GM18951 (cell line): ENCODE measurements around the gene SMIM10L2A.
"Not testable (repeated sequence)": the region's sequence is repeated elsewhere in the genome, so short reads cannot be mapped to it uniquely, and the experiment has no call there.

ENCODE experiments used
- POLR2A ChIP-seq: IDR thresholded peaks from 4 replicates; pipeline ENCODE4 v1.6.1; 2011; ENCODE audit warnings: mild to moderate bottlenecking; ENCODE audit not compliant: insufficient read length, insufficient read depth; ENCODE audit errors: extremely low read depth
- in situ Hi-C: fragments of 300-500 bp; cut with MboI; formaldehyde crosslinking; loops from one replicate; pipeline ENCODE4 v1.12.0; 2022; ENCODE audit warnings: low sequenced_read_pairs, mixed read lengths, inconsistent platforms; ENCODE audit not compliant: unreplicated experiment

SMIM10L2A gene

DNA sequence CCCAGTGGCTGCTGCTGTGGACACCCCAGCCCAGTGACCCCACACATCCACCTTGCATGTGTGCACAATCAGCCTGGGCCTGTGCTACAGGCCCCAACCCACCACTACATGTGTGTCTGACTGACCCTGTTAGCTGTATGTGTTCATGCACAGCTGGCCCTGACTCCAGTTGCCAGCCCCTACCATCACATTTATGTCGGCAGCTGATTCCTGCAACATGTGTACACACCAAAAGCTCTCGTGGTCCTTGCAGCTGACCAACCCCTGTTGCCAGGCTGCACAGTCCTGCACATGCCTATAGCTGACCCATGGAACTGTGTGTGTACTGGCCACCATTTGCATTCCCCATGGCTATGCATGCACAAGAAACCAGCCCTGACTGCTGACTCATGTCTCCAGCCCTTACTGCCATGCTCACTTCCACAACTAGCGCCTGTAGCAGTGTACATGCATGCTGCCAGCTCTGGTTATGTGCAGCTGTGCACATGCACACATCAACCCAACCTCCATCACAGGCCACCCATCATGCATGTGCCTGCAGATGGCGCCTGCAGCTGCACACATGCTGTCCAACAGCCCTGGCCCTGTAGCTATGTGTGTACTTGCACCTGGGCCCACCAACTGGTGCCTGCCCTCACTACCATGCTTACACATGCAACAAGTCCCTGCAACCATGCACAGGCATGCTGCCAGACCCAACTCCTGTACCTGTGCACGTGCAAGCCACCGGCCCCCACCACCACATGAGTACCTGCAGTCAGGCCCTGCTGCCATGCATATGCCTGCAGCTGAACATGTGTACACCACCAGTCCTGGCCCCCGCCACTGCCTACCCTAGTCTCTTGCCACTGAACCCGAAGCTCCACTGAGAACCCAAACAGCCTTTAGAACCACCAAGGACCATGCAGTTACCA lies 28.1 kb downstream of the SMIM10L2A start:
- in situ Hi-C loops, result no loop called here
- TF ChIP-seq POLR2A, result no peak

GRCh38 chrX:135453381-135453780 lies 31.6 kb downstream of the SMIM10L2A start:
- TF ChIP-seq POLR2A, result no peak
- in situ Hi-C loops, result no loop called here

DNA sequence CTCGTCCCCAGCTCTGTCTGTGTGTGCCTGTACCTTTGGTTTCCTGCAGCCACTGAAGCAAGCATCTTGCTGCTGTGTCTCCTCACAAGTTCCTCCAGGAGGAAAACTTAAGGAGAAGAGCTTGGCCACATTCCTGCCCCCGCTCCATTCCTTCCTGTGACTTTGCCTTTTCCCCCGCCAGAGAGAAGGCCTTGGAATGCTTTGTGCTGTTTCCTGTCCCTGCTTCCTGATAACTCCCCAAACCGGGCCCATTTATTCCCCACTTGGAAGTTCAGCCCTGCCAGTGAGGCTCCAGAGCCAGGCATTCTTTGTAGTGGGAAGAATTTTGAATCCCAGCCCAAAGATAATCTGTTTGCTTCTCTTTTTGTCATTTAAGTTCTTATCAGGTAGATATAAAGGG lies 33.1 kb downstream of the SMIM10L2A start:
- TF ChIP-seq POLR2A, result no peak
- in situ Hi-C loops, result no loop called here

DNA sequence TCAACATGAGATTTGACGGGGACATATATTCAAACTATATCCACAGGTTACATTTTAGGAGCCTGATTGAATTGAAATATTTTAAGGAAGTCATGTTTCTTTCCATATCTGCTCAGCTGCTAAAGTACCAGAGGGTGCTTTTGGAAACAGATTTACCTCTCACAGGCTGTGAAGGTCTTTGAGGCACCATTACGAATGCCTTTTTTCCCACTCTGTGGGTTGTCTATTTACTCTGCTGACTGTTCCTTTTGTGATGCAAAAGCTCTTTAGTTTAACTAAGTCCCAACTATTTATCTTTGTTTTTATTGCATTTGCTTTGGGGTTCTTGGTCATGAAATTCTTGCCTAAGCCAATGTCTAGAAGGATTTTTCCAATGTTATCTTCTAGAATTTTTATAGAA lies 40.0 kb downstream of the SMIM10L2A start:
- in situ Hi-C loops, result not testable (repeated sequence)

DNA sequence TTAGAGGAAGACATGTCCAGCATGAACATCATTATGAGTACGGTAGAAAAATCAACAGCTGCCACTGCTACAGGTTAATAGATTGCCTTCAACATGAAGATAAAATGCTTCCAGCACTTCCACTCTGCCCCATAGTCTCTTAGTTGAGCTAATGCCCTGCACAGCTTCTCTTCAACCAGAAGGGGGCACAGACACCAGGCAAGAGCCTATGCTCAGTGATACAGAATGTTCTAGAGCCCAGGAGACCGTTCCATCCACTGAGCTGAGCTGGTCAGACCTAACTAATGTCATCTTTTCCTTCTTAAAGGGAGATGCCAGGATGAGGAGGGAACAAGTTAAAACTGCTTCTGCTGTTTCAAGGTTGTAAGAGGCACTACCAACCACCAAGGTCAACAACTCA lies 42.2 kb downstream of the SMIM10L2A start:
- in situ Hi-C loops, result no loop called here
- no peak for TF ChIP-seq POLR2A

DNA sequence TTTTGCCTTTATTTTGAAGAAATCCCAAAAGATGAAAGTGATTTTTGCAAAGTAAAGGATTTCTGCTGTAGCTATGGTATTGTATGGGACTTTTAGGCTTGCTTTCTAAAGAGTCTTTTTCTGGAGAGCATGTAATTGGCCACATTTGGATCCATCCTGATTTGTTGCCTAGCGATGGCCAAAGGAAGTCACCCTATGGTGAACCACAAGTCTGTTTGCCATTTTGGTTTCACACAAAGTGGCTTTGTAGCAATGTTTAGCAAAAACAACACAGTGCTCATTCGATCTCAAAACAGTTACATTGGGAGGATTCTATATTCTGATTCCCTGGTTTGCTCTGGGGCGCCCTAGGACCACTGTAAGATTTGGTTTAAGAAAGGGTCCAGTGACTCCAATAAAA lies 54.6 kb downstream of the SMIM10L2A start:
- in situ Hi-C loops, result no loop called here

GRCh38 chrX:135477576-135477975 lies 55.8 kb downstream of the SMIM10L2A start:
- in situ Hi-C loops, result no loop called here
- TF ChIP-seq POLR2A, result no peak

More for the DNA sequence above, 54.6 kb downstream of the SMIM10L2A start:
- TF ChIP-seq POLR2A, result no peak
